B cell (primary cell): ENCODE measurements around the gene SORD.

Source experiments
- CTCF ChIP-seq: fragments of 200-600 bp; IDR thresholded peaks from one replicate; pipeline ENCODE4 v1.8.0; 2022; ENCODE audit warnings: antibody characterized with exemption, mild to moderate bottlenecking
- EZH2 ChIP-seq: IDR thresholded peaks from 2 replicates; pipeline ENCODE4 v1.6.1; 2012; ENCODE audit warnings: borderline replicate concordance, low read depth, mild to moderate bottlenecking, moderate library complexity, low read length; ENCODE audit not compliant: insufficient read depth, poor library complexity, severe bottlenecking

- TF ChIP-seq CTCF (no peak), EZH2 (no peak)
These were observed 91.7 kb downstream of the SORD start for GRCh38 chr15:45114751-45115085.
